ENCODE data around the gene GCFC2. TPM values are rescaled to one million over a fixed set of nuclear protein-coding genes. Genes with fewer than 3 reads are reported as not detected.
"Not testable (repeated sequence)": the region's sequence is repeated elsewhere in the genome, so short reads cannot be mapped to it uniquely, and the experiment has no call there.

The GCFC2 gene
- total RNA-seq, 1 donor from 2014 or later = 13.0 TPM

- H3K4me1 Mint-ChIP-seq (ENCODE audit: unreplicated experiment) = peaks cover 12% of the 10 kb centered on the region
- DNase-seq (ENCODE audit: low spot score) = no peak
- TF ChIP-seq CTCF (IDR thresholded peaks at IDR 0.05; ENCODE audit: unreplicated experiment) = no peak
These were observed 4.8 kb downstream of the GCFC2 start for GRCh38 chr2:75705921-75706320.

GRCh38 chr2:75703589-75704287 is 7.0 kb downstream of the GCFC2 start:
- Mint-ChIP-seq H3K4me1 (ENCODE audit: unreplicated experiment) (peaks cover 6% of the 10 kb centered on the region), H3K27me3 (ENCODE audit: unreplicated experiment) (no peaks in the 10 kb centered on the region), H3K9me3 (ENCODE audit: unreplicated experiment) (no peaks in the 10 kb centered on the region), H3K4me3 (ENCODE audit: unreplicated experiment) (no peak overlapping the region), H3K27ac (ENCODE audit: unreplicated experiment) (no peak overlapping the region), H3K36me3 (ENCODE audit: low read depth, unreplicated experiment) (peaks cover 12% of the 10 kb centered on the region)
- TF ChIP-seq CTCF (IDR thresholded peaks at IDR 0.05; ENCODE audit: unreplicated experiment) = no peak
- DNase-seq (ENCODE audit: low spot score) = no peak

More at GRCh38 chr2:75705921-75706320, 4.8 kb downstream of the GCFC2 start:
- Mint-ChIP-seq H3K27ac (ENCODE audit: unreplicated experiment) (peak overlapping the region; percentile 72), H3K36me3 (ENCODE audit: low read depth, unreplicated experiment) (peaks cover 9% of the 10 kb centered on the region), H3K9me3 (ENCODE audit: unreplicated experiment) (no peaks in the 10 kb centered on the region), H3K4me3 (ENCODE audit: unreplicated experiment) (no peak overlapping the region), H3K27me3 (ENCODE audit: unreplicated experiment) (no peaks in the 10 kb centered on the region)

GRCh38 chr2:75702593-75702992 is 8.1 kb downstream of the GCFC2 start:
- H3K4me1 Mint-ChIP-seq (ENCODE audit: unreplicated experiment) = peaks cover 6% of the 10 kb centered on the region
- peaks cover 18% of the 10 kb centered on the region for H3K36me3 Mint-ChIP-seq (ENCODE audit: low read depth, unreplicated experiment)
- DNase-seq (ENCODE audit: low spot score) = no peak
- H3K4me3 Mint-ChIP-seq (ENCODE audit: unreplicated experiment) = no peak overlapping the region
- H3K27me3 Mint-ChIP-seq (ENCODE audit: unreplicated experiment) = no peaks in the 10 kb centered on the region
- no peak for TF ChIP-seq CTCF (IDR thresholded peaks at IDR 0.05; ENCODE audit: unreplicated experiment)
- H3K9me3 Mint-ChIP-seq (ENCODE audit: unreplicated experiment) = no peaks in the 10 kb centered on the region
- H3K27ac Mint-ChIP-seq (ENCODE audit: unreplicated experiment) = no peak overlapping the region

GRCh38 chr2:75698918-75699317 is 11.8 kb downstream of the GCFC2 start:
- Mint-ChIP-seq H3K4me1 (ENCODE audit: unreplicated experiment) (no peaks in the 10 kb centered on the region), H3K9me3 (ENCODE audit: unreplicated experiment) (no peaks in the 10 kb centered on the region), H3K4me3 (ENCODE audit: unreplicated experiment) (no peak overlapping the region), H3K27me3 (ENCODE audit: unreplicated experiment) (peaks cover 2% of the 10 kb centered on the region), H3K36me3 (ENCODE audit: low read depth, unreplicated experiment) (peaks cover 18% of the 10 kb centered on the region), H3K27ac (ENCODE audit: unreplicated experiment) (no peak overlapping the region)
- DNase-seq (ENCODE audit: low spot score) = no peak
- TF ChIP-seq CTCF (IDR thresholded peaks at IDR 0.05; ENCODE audit: unreplicated experiment) = no peak

GRCh38 chr2:75688196-75688595 is 22.5 kb downstream of the GCFC2 start:
- DNase-seq (ENCODE audit: low spot score) = no peak
- Mint-ChIP-seq H3K9me3 (ENCODE audit: unreplicated experiment) (no peaks in the 10 kb centered on the region), H3K36me3 (ENCODE audit: low read depth, unreplicated experiment) (peaks cover 13% of the 10 kb centered on the region), H3K4me3 (ENCODE audit: unreplicated experiment) (no peak overlapping the region), H3K27me3 (ENCODE audit: unreplicated experiment) (peaks cover 2% of the 10 kb centered on the region), H3K4me1 (ENCODE audit: unreplicated experiment) (no peaks in the 10 kb centered on the region), H3K27ac (ENCODE audit: unreplicated experiment) (no peak overlapping the region)
- TF ChIP-seq CTCF (IDR thresholded peaks at IDR 0.05; ENCODE audit: unreplicated experiment) = no peak

- H3K36me3 Mint-ChIP-seq (ENCODE audit: low read depth, unreplicated experiment) = peaks cover 11% of the 10 kb centered on the region
- not testable (repeated sequence) for DNase-seq (ENCODE audit: low spot score); H3K9me3 Mint-ChIP-seq (ENCODE audit: unreplicated experiment); H3K4me3 Mint-ChIP-seq (ENCODE audit: unreplicated experiment); H3K4me1 Mint-ChIP-seq (ENCODE audit: unreplicated experiment); H3K27me3 Mint-ChIP-seq (ENCODE audit: unreplicated experiment); H3K27ac Mint-ChIP-seq (ENCODE audit: unreplicated experiment)
These were observed 27.3 kb downstream of the GCFC2 start for GRCh38 chr2:75683430-75683829.
